KOPT-K1 (cell line): Measurements from ENCODE around the gene NDUFC2.
"Not testable (repeated sequence)": the region's sequence is repeated elsewhere in the genome, so short reads cannot be mapped to it uniquely, and the experiment has no call there.

Experiments used
- H3K27ac ChIP-seq: fragments of 200-600 bp; sonication (generic); 2 replicates; pipeline ENCODE4 v1.5.1; 2016; ENCODE audit warnings: antibody characterized with exemption, mild to moderate bottlenecking, low read depth, low read length; ENCODE audit not compliant: poor library complexity, severe bottlenecking
- H3K36me3 ChIP-seq: fragments of 200-600 bp; sonication (generic); 2 replicates; pipeline ENCODE4 v1.5.1; 2017; ENCODE audit warnings: antibody characterized with exemption, mild to moderate bottlenecking, low read length, moderate library complexity; ENCODE audit not compliant: insufficient read depth
- H3K9me3 ChIP-seq: fragments of 200-600 bp; sonication (generic); 2 replicates; pipeline ENCODE4 v1.5.1; 2017; ENCODE audit warnings: antibody characterized with exemption, low read length, mild to moderate bottlenecking; ENCODE audit not compliant: insufficient read depth, poor library complexity, severe bottlenecking

The NDUFC2 gene

DNA sequence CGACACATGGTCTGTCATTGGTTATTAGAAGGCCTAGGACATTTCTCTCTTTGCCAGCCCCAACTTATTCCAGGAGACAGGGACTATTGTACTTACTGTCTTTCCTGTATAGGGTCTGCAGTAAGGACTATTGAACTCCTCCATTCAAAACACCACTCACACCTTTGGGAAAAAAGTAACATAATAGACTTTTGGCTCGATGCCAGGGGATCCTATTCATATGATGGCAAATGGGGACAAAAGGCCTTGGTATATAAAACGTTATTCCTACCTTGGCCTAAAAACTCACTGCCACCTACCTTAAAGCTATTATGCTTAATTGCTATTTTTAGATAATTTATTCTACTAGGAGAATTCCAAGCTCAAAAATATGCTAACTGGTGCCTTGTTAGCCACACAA, 6.3 kb upstream of the NDUFC2 start:
- Histone ChIP-seq H3K9me3 (no peaks in the 10 kb centered on the region), H3K36me3 (no peaks in the 10 kb centered on the region), H3K27ac (no peak overlapping the region)

DNA sequence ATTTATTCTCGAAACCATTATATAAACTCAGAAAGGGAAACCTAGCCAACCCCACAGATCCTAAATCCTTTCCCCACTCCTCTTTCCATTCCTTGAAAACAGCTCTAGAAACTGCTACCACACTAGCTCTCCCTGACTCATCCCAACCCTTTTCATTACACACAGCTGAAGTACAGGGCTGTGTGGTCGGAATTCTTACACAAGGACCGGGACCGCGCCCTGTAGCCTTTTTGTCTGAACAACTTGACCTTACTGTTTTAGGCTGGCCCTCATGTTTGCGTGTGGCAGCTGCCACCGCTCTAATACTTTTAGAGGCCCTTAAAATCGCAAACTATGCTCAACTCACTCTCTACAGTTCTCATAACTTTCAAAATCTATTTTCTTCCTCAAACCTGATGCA, 4.8 kb upstream of the NDUFC2 start:
- H3K27ac ChIP-seq, H3K9me3 ChIP-seq, H3K36me3 ChIP-seq: not testable (repeated sequence)

DNA sequence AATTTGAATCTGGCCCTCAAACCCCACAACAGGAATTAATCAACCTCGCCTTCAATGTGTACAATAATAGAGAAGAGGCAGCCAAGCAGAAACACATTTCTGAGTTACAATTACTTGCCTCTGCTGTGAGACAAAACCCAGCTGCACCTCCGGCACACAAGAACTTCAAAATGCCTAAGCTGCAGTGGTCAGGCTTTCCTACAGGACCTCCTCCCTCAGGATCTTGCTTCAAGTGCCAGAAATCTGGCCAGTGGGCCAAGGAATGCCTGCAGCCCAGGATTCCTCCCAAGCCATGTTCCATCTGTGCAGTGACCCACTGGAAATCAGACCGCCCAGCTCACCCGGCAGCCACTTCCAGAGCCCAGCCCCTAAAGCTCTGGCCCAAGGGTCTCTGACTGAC, 3.4 kb upstream of the NDUFC2 start:
- H3K9me3 ChIP-seq, result no peaks in the 10 kb centered on the region
- H3K27ac ChIP-seq, result no peak overlapping the region
- no peaks in the 10 kb centered on the region for H3K36me3 ChIP-seq

DNA sequence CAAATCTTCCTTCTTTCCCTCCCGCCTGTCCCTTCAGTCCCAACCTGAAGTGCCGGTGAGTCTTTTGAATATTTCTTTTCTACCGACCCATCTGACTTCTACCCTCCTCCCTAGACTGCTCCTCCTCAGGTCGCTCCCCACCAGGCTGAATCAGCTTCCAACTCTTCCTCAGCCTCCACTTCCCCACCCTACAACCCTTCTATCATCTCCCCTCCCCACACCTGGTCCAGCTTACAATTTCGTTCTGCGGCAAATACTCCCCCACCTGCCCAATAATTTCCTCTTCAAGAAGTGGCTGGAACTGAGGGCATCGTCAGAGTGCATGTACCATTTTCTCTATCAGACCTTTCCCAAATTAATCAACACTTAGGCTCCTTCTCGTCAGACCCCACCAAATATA, 2.5 kb upstream of the NDUFC2 start:
- H3K36me3 ChIP-seq, result peaks cover 5% of the 10 kb centered on the region; the same call in 1 of the 2 replicates
- H3K27ac ChIP-seq, result no peak overlapping the region
- no peaks in the 10 kb centered on the region for H3K9me3 ChIP-seq

DNA sequence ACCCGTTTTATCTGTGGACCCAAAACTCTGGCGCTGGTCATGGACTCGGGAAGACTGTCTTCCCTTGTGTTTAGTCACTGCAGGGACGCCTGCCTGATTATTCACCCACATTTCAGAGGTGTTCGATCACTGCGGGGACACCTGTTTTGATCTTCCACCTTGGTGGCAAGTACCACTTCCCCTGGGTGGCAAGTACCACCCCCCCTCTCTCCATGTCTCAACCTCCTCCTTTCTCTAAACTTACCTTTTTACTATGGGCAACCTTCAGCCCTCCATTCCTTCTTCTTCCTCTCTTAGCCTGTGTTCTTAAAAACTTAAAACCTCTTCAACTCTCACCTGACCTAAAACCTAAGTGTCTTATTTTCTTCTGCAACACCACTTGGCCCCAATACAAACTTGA, 1.9 kb upstream of the NDUFC2 start:
- Histone ChIP-seq H3K36me3 (peaks cover 10% of the 10 kb centered on the region; the same call in 1 of the 2 replicates), H3K9me3 (no peaks in the 10 kb centered on the region), H3K27ac (peak overlapping the region; percentile 75)

DNA sequence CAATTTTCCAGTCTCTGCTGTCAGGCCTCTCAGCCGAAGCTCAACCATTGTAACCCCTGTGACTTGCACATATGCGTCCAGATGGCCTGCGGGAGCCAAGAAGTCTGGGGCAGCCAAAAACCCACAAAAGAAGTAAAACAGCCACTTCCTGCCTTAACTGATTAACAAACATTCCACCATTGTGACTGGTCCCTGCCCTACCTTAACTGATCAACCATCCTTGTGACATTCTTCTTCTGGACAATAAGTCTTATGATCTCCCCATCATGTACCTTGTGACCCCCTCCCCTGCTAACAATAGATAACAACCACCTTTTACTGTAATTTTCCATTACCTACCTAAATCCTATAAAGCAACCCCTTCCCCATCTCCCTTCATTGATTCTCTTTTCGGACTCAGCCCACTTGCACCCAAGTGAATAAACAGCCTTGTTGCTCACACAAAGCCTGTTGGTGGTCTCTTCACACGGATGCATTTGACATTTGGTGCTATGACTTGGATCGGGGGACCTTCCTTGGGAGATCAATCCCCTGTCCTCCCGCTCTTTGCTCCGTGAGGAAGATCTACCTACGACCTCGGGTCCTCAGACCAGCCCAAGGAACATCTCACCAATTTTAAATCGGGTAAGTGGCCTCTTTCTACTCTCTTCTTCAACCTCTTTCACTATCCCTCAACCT, 1.3 kb upstream of the NDUFC2 start:
- peaks cover 14% of the 10 kb centered on the region; the same call in 1 of the 2 replicates for H3K36me3 ChIP-seq
- no peaks in the 10 kb centered on the region for H3K9me3 ChIP-seq
- peak overlapping the region; percentile 75 for H3K27ac ChIP-seq

DNA sequence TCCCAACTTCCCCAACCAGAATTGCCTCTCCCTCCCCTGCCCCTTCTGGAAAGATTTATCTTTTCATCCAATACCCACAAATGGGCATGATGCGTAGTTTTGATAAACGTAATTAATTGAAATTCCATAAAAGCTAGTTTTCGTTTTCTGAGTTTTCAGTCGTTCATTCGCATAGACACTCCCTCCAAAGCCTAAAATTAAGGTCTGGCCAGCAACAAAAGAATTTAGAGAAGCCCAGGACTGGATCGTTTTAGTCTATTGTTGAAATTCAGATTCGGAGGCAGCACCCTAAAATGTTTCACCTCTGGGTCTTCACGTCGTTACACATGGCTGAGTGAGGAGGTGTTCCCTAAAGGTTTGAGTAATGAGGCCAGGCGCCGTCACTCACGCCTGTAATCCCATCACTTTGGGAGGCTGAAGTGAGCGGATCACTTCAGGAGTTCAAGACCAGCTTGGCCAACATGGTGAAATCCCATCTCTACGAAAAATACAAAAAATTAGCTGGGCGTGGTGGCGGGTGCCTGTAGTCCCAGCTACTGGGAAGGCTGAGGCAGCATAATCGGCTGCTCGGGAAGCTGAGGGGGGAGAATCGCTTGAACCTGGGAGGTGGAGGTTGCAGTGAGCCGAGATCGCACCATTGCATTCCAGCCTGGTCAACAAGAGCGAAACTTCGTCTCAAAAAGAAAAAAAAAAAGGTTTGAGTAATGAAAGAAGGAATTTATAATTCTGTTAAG, 589 bp upstream of the NDUFC2 start:
- peak overlapping the region; percentile 75 for H3K27ac ChIP-seq
- no peaks in the 10 kb centered on the region for H3K9me3 ChIP-seq

DNA sequence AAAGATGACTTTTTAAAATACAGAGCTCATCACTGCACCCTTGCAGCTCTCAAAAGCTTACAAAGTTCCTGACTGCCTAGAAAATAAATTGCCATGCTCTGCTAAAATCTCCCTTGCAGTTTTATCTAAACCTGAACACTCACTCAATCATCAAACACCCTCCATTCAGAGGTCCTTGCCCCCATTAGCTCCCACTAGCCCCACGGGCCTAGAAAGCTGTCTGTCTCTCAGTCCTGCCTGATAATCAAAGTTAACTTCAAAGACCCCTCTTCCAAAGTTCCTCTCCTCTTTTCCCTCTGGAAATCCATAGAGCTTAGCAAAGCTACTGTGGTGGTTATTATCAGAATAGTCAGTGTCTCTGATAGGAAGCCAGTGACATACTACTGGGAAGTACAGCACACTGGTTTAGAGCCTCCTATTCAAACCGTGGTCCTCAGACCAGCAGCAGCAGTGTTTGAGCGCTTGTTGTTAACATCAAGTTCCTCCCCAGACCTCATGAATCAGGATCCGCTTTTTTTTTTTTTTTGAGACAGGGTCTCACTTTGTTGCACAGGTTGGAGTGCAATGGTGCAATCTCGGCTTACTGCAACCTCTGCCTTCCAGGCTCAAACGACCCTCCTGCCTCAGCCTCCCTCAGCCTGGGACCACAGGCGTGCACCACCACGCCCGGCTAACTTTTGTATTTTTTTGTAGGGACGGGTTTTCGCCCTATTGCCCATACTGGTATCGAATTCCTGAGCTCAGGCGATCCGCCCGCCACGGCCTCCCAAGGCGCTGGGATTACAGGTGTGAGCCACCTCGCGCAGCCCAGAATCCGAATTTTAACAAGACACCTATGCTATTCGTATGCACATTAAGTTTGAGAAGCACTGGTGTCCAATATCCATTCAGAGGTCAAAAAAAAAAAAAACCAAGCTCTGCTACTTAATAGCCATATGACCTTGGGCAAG, 1.2 kb downstream of the NDUFC2 start:
- H3K36me3 ChIP-seq, result peaks cover 26% of the 10 kb centered on the region; the same call in 1 of the 2 replicates
- H3K9me3 ChIP-seq, result no peaks in the 10 kb centered on the region
- peak overlapping the region; percentile 75 for H3K27ac ChIP-seq

More for the DNA sequence above, 589 bp upstream of the NDUFC2 start:
- peaks cover 21% of the 10 kb centered on the region; the same call in 1 of the 2 replicates for H3K36me3 ChIP-seq

DNA sequence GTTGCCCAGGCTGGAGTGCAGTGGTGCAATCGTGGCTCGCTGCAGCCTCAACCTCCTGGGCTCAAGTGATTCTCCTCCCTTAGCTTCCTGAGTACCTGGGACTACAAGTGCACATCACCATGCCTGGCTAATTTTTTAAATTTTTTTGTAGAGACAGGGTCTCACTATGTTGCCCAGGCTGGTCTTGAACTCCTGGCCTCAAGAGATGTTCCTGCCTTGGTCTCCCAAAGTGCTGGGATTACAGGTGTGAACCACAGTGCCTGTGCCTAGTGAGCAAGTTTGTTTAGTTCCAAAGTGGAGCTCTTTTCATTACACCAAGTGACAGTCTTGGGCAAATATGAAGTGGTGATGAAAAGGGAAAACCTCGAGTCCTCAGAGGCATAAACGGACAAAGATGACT, 2.1 kb downstream of the NDUFC2 start:
- H3K36me3 ChIP-seq, result peaks cover 33% of the 10 kb centered on the region
- H3K9me3 ChIP-seq, H3K27ac ChIP-seq: not testable (repeated sequence)

DNA sequence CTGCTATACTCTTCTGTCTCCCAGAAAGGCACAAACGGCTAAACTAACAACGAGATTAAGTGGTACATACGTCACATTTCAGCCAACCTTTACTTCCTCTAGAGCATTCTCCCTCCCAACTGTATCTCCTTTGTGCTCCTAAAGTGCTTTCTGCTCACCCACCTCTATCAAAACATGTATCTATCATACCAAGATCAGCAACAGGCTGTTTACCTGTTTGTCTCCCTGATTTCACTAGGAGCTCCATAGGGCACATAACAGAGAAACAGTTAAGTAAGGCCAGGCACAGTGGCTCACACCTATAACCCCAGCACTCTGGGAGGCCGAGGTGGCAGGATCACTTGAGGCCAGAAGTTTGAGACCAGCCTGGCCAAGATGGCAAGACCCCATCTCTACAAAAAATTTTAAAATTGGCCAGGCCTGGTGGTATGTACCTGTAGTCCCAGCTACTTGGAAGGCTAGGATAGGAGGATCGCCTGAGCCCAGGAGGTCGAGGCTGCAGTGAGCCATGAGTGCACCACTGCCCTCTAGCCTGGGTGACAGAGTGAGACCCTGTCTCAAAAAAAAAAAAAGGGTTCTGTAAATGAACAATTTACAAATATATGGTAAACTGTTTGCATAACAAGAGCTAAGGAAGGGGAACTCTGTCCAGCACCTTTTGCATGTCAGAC, 2.8 kb downstream of the NDUFC2 start:
- Histone ChIP-seq H3K9me3 (no peaks in the 10 kb centered on the region), H3K27ac (no peak overlapping the region), H3K36me3 (peaks cover 39% of the 10 kb centered on the region)

DNA sequence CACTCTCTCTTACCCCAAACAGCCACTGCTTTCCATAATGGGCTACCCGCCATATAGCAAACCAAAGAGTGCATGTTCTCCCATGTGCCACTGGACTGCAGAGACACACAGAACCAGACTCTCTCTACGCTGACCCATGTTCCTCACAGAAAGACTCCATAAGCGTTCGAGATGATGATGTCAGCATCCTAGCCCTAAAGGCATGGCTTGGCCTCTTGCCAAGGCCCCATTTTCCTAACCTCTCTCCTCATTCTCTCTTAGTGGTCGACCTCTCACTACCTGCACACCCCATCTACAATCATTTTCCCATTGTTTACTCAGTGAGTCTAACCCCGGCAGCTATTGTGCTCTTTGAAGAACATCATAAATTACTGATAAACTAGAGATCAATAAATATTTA, 4.9 kb downstream of the NDUFC2 start:
- H3K9me3 ChIP-seq, result no peaks in the 10 kb centered on the region
- H3K27ac ChIP-seq, result no peak overlapping the region
- H3K36me3 ChIP-seq, result peaks cover 58% of the 10 kb centered on the region

DNA sequence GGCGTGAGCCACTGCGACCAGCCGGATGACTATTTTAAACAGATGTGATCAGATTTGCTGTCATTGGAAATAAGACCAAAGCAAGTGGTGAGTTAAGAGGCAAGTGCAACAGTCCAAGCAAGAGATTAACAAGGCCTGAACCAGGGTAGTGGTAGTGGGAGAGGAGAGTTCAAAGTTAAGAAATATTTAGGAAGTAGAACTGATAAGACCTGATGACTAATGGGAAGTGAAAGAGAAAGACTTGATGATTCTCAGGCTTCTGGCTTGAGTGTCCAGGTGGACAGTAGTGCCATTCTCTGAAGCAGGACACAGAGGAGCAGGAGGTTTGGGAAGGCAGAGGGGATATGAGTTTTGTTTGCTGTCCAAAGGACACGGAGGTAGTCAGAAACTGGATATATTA, 7.2 kb downstream of the NDUFC2 start:
- H3K27ac ChIP-seq, result no peak overlapping the region
- H3K9me3 ChIP-seq, result no peaks in the 10 kb centered on the region
- H3K36me3 ChIP-seq, result peaks cover 76% of the 10 kb centered on the region

DNA sequence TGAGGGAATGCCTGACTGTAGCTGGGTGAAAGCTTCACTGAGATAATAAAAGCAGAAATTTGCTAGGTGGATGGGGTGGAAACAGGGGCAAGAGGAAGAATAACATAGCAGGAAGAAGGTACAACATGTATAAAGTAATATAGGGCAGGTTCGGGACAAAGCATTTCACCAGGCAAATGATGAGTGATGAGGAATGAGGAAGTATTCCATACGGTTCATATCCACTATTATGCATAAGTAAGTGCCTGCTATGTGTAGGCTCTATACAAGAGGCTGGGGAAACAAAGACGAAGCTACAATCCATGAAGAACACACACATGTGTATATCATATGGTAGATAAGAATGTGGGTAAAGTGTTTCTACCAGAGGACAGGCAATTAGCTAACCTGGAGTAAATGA, 7.9 kb downstream of the NDUFC2 start:
- H3K27ac ChIP-seq, result no peak overlapping the region
- H3K36me3 ChIP-seq, result peaks cover 76% of the 10 kb centered on the region
- no peaks in the 10 kb centered on the region for H3K9me3 ChIP-seq

DNA sequence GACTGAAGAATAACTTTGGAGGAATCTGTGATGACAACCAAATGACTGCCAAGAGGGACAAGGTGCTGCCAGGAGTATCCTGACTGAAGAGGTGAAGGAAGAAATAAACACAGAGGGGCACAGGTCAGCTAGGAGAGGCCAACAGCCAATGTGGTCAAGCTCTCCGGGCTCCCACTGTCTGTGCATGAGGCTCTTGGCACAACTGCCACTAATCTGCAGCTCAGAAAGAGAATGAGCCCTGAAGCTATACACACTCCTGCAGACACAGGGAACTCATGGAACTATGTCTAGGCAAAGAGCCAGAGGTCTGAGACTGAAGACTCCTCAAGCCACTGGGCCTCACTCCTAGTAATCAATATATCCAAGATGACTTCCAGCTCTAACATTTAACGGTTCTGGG, 9.0 kb downstream of the NDUFC2 start:
- H3K36me3 ChIP-seq, result peaks cover 68% of the 10 kb centered on the region
- H3K9me3 ChIP-seq, result no peaks in the 10 kb centered on the region
- no peak overlapping the region for H3K27ac ChIP-seq
